GM18519 (cell line): ENCODE measurements around the gene UTP4.

Source experiments
- ATAC-seq: cut with Tn5 transposase; IDR thresholded peaks from one replicate; pipeline ENCODE4 v1.9.1; 2021; ENCODE audit warnings: mild to moderate bottlenecking, moderate library complexity; ENCODE audit not compliant: unreplicated experiment, low FRiP score

The UTP4 gene

DNA sequence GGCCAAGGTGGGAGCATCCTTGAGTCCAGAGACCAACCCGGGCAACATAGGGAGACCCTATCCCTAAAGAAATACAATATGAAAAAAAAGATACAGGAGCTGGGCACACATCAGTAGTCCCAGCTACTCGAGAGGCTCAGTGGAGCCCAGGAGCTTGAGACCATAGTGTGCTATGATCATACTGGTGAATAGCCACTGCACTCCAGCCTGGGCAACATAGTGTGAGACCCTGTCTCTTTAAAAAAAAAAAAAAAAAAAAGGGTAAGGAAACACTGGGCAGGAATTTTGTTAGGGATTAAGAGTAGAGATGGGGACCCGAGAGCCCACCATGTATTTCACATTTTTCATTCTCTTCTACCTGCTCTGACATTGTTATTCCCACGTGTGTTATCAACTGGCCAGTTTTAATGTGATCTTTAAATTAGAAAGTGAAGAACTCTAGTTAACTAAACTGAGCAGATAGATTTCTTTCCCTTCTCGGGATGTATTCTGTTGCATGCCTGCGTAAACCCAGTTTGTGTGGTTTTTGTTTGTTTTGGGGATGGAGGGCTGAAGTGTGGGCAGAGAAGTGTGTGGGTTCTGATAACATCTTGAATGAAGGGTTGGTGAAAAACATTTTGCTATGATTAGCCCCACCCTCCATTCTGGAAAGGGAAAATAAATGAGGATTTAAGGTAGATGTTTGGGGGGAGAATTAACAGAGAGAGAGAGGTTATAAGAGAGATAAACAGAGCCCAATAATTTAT is 37.3 kb downstream of the UTP4 start:
- no peak for ATAC-seq

DNA sequence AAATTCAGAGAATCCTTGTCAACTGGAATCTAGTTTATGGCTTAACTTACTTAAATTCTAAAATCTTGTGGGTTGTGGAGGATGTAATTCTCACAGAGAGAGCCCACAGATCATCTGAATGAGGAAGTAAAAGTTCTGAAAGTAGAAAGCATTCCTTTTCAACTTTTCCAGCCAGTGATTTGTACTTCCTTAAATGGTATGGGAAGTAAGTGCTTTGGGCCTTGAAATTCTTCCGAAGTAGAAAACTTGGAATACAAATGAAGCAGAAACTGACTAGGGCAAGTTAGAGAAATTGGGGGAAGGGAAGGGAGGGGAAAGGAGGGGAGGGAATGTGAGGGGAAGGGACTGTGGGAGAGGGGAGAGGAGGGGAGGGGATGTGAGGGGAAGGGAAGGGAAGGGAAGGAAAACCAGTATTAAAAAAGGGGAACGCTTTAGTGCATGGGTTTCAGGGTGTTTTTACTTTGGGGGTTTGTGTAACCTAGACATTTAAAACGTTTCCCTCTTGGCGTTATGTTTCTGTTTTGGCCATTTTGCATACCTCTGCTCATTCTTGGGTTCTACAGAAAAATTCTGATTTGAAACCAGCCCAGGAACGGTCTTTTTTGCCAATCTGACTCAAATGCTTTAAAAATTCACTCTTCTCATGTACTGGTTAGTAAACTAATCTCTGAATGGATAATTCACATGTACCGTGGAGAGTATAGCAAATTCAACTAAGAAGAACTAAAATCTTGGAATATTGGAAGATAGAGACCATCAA is 39.1 kb downstream of the UTP4 start:
- no peak for ATAC-seq

DNA sequence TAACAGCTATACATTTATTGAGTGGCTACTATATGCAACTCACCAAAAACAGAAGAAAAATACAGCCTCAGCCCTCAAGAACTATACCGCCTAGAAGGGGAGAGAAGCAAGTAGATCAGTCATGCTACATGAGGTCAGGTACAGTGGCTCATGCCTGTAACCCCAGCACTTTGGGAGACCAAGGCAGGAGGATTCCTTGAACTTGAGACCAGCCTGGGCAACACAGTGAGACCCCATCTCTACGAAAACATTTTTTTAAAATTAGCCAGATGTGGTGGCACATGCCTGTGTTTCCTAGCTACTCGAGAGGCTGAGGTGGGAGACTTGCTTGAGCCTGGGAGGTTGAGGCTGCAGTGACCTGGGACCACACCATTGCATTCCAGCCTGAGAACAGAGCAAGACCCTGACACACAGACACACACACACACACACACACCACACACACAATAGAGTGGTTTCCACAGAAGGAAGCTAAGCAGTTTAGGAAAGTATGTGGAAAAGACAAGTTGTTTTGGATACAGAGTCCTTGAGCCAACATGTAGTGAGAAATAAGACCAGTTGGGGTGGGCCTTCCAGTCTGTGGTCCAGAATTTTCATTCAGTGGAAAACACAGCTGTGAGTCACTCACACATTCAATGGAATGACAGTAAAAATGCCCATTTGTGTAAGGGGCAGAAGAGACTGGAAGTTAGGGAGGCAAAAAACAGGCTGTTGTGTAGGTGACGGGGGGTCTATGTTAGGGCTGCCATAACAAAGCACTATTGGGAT is 43.8 kb downstream of the UTP4 start:
- no peak for ATAC-seq

DNA sequence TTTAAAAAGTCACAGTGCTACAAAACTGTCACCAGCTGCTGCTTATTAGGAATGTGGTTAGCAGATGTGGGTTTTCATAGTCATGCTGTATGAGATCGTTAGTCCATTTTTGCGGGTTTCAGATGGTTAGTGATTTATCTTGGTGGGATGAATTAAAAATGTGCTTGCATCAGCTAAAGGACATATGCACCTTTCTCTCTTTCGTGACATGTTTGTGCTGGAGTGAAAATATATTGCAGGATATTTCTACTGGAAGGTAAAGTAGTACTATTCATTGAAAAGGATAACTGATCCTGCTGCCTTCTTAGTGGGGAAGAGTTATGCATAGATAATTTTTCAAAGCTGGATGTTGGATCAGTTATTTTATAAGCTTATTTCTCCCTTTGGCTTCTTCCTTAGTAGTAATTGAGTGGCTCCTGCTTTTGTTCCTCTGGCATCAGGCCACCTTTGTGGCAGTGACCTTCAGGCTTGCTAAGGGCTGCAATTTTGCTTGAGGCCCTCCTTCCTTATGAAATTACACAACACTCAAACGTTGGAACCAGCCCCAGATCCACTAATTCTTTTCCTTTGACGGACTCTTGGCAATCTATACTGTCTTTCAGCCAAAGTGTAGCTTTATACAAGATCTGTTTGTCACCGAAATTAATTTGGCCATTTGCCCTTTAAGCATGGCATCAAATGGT is 47.0 kb downstream of the UTP4 start:
- ATAC-seq = no peak

DNA sequence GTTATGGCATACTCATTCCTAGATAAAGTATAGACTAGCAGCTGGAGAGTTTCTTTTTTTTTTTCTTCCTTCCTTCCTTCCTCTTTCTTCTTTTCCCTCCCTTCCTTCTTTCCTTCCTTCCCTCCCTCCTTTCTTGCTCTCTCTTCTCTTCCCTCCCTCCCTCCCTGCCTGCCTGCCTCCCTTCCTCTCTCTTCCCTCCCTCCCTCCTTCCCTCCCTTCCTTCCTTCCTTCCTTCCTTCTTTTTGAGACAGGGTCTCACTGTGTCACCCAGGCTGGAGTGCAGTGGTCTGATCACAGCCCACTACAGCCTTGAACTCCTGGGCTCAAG is 47.5 kb downstream of the UTP4 start:
- no peak for ATAC-seq

DNA sequence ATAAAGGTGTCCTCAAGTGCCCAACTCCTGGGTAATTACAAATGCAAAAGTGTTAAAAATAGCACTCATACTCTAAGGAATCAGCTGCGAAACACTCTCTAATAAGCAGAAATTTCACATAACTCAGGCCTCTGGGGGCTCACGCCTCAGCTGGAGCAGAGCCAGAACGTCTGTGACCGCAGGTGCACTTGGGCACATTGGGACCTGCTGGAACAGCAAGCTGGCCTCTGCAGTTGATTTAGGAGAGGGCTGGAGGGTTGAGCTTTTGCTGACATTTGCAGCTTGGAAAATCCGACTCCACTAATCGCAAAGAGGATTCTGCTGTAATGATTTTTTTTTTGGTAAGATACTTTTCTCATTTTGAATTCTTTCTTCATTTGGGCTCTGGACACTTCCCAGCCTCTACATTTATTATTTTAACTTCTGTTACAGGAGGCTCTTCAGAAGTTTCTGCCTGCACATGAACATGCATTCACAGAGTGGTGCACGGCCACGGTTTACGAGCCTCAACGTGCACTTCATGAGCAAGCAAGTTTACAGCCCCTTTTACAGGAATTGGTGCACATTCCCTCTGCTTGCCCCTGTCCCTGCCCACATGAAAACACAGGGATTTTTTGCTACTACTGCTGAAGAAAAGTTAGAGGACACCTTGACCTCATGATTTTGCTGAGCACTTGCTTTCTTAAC is 50.4 kb downstream of the UTP4 start:
- no peak for ATAC-seq

DNA sequence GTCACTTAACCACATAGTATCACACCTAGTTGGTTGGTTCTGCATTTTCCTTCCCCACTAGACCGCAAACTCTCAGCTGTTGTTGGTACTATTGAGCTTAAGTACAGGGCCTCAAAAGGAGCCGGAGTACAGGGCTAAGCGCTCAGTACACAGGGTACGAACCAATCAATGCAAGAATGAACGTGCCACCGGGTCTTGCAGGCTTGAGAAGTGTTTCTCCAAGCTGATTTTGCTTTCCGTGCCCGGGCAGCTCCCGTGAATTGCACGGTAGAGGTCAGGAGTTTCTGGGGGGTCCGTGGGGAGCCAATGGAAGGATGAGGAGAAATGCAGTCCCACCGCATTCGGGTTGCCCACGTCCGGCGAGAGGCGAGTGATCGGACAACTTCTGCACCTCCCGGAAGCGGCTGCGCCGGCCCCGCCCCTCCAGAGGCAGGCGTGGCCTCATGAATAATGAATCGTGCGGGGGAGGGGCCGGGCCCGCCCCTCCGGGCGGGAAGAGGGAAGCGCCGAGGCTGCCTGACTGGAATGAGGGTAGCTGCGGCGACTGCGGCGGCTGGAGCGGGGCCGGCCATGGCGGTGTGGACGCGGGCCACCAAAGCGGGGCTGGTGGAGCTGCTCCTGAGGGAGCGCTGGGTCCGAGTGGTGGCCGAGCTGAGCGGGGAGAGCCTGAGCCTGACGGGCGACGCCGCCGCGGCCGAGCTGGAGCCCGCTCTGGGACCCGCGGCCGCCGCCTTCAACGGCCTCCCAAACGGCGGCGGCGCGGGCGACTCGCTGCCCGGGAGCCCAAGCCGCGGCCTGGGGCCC is 54.4 kb downstream of the UTP4 start, which contains the start of gene SNTB2:
Gene SNTB2 (plus strand): TSS at position 523 of the 804 bp plus-strand sequence. CDS start 3 bp downstream, at position 526.
- ATAC-seq = peak; percentile 46

DNA sequence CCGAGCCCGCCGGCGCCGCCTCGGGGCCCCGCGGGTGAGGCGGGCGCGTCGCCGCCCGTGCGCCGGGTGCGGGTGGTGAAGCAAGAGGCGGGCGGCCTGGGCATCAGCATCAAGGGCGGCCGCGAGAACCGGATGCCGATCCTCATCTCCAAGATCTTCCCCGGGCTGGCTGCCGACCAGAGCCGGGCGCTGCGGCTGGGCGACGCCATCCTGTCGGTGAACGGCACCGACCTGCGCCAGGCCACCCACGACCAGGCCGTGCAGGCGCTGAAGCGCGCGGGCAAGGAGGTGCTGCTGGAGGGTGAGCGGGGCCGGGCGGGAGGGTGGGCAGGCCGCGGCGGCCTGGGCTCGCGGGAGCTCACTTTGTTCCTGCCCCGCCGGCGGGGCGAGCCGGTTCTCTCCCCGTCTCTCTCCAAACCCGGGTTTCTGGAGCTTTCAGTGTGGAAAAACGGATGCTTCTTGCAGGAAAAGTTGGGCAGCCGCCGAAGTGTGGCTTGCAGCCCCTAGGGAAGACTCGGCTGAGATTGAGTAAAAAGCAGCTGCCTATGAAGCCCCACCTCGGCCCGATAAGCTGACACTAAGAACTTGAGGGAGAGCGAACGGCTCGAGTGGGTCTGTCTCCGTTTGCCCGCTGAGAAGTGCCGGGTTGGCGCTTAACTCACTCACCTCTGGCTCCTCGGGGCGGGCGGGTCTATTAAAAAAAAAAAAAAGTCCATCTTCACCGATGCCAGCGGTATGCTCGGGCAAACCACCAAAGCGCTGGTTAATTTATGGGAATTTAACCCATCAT is 55.2 kb downstream of the UTP4 start:
- ATAC-seq = peak; percentile 31

DNA sequence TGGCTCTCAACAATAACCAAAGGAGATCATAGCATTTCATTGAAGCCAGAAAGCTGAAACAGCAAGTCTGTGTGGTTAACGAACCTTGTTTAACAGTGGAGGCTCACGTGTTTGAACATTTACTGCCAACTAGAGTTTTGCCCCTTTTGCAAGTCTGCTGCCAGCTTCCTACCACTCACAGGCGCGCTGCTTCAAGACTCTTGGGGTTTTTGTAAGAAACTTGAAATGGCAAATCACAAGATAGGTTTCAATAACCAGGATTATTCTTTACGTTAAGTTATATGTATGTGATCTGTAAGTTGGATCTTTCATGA is 55.7 kb downstream of the UTP4 start:
- no peak for ATAC-seq

DNA sequence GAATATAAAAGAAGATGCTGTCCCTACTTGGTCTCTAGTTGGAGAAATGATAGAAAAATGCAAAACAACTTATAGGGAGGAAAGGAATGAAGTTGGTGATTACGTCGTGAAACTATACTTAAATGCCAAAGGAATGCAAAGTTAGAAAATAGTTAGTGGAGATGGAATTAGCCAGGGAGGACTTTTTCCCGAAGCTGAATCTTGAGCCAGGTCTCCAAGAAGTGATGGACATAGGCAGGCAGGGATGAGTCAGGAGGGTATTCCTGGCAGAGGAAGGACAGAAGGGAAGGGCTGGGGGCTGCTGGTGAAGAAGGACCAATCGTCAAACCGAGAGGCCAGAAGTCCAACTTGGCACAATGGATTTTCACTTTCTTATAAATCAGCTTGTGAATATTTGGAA is 56.3 kb downstream of the UTP4 start:
- no peak for ATAC-seq

DNA sequence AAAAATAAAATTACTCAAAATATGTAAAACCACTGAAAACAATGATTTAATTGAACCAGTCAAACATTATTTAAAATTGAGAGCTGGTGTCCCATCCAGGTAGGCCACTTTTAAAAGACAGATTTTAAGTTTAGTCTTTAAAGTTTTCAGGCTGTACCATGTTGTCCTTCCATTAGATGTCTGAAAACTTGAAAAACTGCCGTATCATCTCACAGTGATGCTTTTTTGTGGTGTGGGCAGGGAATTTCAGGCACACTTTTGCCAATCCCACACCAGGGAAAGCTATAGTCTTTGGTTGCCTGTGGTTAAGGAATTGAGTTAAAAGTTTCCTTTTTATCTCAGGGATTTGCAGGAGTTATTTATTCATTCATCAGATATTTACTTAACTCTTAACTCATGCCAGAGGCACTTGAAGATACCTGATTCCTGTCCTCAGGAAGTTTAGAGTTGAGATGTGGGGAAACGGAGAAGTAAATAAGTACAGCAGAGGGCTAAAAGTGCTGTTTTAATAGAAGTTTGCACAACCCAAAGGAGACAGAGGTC is 57.7 kb downstream of the UTP4 start:
- ATAC-seq = no peak

DNA sequence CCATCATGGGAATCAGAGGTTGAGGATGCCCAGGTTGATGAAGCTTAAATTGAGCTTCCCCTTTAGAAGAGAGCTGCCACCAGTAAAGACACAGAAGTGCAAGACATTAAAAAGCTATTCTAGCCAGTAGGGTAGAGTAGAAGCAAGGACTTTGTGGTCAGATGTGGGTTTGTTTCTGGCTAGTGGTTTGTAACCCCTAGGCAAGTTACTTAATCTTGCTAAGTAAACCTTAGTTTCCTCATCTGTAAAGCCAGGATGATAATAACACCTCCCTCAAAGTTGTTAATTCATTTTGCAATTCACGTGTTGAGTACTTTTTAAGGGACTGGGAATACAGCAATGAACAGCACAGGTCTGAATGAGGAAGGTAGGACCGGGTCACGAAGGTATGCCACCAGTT is 58.1 kb downstream of the UTP4 start:
- no peak for ATAC-seq

DNA sequence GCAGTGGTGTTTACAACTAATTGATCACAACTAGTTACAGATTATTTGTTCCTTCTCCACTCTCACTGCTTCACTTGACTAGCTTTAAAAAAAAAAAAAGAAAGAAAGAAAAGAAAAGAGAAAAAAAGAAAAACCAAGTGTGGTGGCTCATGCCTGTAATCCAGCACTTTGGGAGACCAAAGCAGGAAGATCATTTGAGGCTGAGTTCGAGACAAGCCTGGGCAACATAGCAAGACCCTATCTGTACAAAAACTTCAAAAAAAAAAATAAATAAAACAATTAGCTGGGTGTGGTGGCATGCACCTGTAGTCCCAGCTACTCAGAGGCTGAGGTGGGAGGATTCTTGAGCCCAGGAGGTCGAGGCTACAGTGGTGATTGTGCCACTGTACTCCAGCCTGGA is 58.7 kb downstream of the UTP4 start:
- ATAC-seq = no peak

DNA sequence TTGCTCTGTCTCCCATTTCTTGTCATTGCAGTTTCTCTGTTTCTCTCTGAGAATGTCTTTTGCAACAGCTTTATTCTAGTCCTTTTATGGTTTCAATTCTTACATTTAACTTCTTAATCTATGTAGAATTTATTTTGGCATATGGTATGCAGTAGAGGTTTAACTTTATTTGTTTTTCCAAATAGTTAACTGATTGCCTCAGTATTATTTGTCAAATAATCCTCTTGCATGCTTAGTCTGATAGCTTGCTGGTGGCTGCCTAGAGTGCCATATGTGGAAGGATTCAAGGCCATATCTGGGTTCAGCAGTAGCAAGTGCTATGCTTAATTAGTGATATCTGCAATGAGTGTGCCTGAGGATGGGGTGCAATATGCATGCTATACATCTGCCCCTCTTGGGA is 61.4 kb downstream of the UTP4 start:
- ATAC-seq = no peak

DNA sequence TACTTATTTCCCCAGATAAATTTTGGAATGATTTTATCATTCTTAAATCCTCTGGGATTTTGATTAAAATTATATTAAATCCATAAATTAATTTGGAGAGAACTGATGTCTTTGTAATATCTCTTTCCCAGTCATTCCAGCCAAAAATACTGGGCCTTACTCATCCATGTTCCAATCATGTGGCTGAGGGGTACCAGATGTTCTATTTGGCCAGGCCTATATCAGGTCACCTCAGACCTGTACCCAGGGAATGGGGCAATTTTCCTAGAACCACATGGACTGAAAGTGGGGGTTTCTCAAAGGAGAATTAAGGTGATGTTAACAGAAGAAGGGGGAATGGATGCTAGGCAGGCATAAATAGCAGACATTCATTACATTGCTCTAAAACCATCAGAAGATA is 62.0 kb downstream of the UTP4 start:
- no peak for ATAC-seq

DNA sequence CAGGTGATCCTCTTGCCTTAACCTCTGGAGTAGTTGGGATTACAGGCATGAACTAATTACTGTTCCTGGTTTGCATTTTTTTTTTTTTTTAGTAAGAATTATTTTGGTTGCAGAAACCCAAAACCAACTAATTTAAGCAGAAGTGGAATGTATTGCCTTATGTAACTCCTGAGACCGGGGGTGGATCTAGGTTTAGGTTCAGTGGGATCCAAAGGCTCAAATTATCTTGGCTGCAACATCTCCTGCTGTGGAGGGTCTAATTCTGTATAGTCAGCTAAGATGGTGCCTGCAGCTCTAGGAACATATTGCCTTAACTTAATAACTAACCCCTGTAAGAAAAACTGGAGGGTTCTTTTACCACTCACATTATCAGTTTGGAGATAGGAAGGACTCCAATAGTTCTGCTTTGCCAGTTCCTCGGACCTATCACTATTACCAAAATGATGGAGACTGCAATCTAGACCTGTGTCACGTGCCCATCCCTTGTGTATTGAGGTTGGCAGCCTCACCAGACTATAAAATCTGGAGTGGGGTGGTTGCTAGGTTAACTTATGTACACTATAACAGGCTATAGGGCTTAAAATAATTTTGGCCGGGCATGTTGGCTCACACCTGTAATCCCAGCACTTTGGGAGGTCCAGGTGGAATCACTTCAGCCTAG is 63.0 kb downstream of the UTP4 start:
- ATAC-seq = no peak

DNA sequence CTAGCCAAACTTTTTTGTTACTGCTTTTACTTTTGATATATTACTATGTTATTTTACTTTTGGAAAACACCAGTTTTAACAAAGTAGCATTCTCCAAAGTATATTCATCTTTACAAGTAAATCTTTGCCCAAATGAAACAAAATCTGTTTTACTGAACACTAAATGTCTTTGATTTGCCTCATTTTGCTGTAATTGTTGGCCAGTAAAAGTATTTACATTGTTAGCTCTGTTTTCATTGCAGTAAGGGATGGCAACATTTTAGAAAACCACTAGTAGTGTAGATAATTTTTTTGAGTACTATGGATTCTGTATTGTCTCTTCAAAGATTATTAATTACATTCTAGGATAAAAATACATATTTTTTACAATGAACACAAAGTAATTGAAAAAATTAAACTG is 65.1 kb downstream of the UTP4 start:
- no peak for ATAC-seq

DNA sequence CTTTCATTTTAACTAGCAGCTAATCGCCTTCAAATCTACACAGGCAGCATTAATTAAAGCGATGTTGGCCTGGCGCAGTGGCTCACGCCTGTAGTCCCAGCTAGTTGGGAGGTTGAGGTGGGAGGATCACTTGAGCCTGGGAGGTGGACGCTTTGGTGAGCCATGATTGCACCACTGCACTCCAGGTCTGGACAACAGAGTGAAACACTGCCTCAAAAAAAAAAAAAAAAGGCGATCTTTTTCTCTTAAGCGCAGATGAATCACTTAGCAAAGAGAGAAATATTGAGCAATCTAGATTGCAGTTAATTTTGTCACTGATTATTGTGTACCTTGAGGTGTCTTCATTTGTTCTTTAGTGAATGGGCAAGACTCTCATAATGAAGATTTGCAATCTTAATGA is 66.9 kb downstream of the UTP4 start:
- no peak for ATAC-seq
